ENCODE measurements around the gene CCNDBP1.
A peak's percentile ranks its signal among the peaks of the same experiment; 100 is the strongest.
"Not testable (repeated sequence)": the region's sequence is repeated elsewhere in the genome, so short reads cannot be mapped to it uniquely, and the experiment has no call there.

Gene CCNDBP1

GRCh38 chr15:43218908-43219706 is 33.9 kb downstream of the CCNDBP1 start:
- DNase-seq: peak in 1 of 5 experiments; percentile 41

DNA sequence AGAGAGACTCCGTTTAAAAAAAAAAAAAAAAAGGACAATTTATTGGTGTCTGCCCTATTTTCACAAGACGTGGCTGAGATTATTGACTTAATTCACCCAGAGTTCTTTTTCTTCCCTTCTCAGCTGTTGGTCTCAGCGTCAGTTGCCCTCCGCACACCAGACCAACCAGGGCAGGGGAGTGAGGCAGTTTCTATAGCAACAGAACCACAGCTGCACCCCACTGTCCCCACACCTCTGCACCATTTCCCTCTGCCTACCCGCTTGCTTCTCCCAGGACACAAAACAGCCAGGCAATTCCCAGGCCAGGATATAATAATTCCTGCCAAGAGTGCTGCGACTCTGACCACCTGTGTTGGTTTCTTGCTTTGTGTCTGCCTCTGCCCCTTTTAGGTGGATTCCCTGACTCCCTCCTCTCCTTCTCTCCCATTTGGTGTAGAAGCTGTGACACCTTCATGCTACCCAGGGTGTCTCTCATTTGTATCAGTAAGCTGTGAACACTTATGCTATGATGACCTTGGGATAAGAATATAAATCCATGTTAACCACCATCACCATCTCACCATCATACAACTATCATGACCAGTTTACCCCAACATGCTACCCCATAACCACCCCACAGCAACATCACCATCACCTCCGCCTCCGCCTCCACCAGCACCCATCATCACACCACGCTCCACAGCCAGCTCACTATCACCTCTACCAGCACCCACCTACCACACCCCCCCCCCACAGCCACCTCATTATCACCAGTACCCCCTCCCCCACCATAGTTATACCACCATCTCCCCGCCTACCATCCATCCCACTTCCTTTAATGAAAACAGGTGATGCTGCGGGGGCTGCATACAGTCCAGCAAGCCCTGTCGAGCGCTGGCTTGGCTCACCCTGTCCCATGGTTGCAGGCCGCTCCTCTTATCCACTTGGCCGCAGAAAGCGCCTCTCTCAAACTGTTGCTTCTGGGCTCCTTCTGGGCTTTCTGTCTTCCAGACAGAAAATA is 35.0 kb downstream of the CCNDBP1 start:
- no peak for DNase-seq

DNA sequence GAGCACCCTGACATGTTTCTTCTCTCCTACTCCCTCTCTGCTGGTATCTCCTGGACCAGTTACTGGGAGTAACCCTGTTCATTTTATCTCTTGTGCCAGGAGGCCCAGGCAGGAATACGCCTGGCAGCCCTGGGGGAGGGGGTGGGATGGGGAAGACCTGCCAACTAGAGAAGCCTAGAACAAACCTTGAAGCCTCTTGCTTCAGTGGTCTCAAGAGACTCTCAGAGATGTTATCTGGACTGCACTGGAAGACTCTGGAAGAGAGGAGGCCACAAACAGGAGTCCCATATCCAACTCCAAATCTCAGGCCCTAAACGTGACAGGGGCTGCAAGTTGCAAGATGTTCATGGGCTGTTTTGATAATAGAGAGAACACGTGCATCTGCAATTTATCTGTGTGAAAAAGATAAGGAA is 35.8 kb downstream of the CCNDBP1 start, which contains the start of gene EPB42:
Gene EPB42, minus strand, starts transcription at position 28 of the 413 bp plus-strand sequence. CDS start 193 bp downstream, outside the sequence.
- no peak for DNase-seq

- no peak for DNase-seq
These were observed 36.2 kb downstream of the CCNDBP1 start for GRCh38 chr15:43221422-43221821.

GRCh38 chr15:43225201-43225949 is 40.2 kb downstream of the CCNDBP1 start:
- peak in 2 of 5 experiments; percentile 24 to 68 for DNase-seq

DNA sequence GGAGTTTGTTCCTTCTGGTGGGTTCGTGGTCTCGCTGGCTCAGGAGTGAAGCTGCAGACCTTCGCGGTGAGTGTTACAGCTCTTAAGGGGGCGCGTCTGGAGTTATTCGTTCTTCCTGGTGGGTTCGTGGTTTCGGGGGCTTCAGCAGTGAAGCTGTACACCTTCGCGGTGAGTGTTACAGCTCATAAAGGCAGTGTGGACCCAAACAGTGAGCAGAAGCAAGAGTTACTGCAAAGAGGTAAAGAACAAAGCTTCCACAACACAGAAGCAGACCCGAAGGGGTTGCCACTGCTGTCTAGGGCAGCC is 40.7 kb downstream of the CCNDBP1 start:
- DNase-seq: not testable (repeated sequence)

- DNase-seq: no peak
These were observed 41.5 kb downstream of the CCNDBP1 start for GRCh38 chr15:43226436-43227305.

- no peak for DNase-seq
These were observed 44.8 kb downstream of the CCNDBP1 start for GRCh38 chr15:43229977-43230376.

GRCh38 chr15:43230640-43231115 is 45.5 kb downstream of the CCNDBP1 start:
- DNase-seq: no peak

GRCh38 chr15:43232289-43232874 is 47.2 kb downstream of the CCNDBP1 start:
- DNase-seq: no peak

- no peak for DNase-seq
These were observed 50.3 kb downstream of the CCNDBP1 start for GRCh38 chr15:43235536-43235935.

DNA sequence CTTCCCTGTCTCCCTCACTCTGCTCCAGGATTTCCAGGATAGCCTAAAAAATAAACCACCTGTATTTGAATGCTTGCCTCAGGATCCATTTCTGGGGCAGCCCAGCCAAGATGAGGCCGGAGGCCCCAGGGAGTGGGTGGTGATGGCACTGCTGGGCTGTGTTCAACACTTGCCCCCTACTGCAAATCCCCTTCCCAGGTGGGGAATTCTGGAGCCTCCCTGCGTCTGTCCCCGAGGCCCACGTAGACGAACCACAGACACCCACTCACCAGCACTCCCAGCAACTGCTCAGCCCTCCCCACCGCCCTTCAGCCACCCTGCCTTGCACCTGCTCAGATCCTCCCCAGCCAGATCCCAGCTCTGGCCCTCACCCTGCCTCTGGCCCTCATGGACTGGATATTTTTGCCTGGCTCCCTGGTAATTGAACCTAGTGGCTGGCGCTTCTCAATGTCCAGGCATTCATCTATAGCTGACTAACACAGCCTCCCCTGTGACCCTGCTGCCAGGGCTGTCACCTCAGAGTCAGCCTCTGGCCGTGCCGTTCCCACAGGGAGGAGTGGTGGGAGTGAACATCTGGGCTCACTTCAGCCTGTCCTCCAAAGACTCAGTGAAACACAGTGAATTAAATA is 52.8 kb downstream of the CCNDBP1 start:
- DNase-seq: no peak

DNA sequence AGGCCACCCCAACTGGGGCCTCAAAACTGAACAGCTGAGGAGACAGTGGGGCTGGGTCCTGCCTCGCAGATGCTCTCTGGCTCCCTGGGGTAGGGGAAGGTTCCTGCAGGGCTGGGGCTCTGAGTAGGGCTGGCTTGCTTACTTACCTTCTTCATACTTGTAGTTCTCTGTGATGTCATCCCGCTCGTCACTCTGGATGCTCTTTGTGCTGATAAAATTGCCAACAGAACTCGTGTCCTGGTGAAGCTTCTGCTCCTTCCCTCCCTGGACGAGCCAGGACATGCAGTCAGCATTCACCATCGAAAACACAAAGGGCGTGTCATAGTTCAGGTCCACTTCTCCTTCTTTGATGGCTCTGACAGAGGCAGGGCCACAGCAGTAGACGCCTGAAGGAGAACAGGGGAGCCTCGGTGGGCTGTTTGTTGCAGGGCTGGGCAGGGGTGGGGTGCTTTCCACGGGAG is 53.5 kb downstream of the CCNDBP1 start:
- no peak for DNase-seq

DNA sequence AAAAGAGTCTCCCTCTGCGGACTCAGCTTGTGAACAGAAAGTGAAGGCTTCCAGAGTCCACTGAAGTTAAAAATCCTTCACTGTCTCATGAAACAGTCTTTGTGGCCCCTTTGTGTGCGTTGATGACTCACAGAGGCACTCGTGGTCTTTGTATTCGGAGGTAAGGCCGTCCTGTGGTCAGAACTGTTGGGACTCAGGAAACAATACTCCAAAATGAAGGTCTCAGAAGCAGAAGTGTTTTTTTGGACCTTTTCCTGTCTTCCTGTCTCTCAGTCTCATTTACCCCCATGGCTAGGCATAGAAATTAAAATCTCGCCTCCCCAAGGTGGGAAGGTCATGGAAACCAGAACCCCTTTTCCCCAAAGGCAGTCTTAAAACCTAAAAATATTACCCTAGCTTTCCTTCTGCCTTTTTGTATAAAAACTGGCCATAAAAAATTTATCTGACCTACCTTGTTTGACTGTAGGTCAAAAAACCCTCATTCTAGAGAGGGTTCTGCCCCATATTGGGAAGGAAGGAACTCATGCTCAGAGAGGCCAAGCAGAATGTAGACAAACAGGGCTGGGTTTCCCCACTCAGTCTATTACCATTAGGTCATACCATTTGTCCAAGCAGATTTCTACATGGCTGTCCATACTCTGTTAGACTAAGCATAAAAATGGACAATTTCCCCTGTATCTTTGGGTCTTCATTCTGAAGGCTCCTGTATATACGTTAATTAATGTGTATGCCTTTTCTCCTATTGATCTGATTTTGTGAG is 54.7 kb downstream of the CCNDBP1 start:
- DNase-seq: no peak

DNA sequence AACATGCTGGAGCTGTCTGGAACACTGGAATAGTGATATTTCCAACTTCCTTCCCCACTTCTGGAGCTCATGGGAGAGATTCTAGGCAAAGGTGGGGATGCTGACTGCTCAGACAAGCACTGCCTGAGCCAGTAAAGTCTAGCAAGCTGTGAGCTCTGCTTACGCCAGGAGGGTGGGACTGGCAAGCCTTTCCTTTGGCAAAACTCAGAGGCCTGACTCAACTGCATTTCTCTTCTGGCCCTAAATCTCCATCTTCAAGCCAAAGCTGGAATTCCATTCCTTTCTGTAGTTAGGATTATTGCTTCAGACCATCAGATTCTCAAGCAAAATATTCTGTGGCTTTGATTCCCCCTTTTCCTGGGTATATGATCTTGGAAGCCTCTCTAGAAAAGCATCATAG is 55.9 kb downstream of the CCNDBP1 start:
- no peak for DNase-seq

GRCh38 chr15:43242616-43243015 is 57.4 kb downstream of the CCNDBP1 start:
- no peak for DNase-seq

GRCh38 chr15:43243020-43243645 is 57.9 kb downstream of the CCNDBP1 start:
- DNase-seq: no peak

DNA sequence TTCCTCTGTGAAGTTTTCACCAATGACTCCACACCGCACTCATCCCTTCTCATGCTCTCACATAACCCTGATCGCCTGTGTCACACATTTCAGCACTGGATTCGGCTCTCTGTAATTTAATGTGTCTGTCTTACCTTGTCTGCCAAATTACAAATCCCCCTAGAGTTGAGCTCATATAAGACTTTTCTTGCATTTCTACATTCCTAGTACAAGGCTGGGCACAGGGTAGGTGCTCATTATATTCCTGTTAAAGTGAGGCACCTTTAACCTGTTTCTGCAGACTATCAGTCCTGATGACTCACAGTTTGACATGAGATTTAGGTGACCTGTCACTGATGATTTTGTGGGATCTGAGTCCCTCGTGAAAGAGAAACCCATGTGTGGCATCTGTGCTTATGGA is 58.9 kb downstream of the CCNDBP1 start:
- DNase-seq: no peak

DNA sequence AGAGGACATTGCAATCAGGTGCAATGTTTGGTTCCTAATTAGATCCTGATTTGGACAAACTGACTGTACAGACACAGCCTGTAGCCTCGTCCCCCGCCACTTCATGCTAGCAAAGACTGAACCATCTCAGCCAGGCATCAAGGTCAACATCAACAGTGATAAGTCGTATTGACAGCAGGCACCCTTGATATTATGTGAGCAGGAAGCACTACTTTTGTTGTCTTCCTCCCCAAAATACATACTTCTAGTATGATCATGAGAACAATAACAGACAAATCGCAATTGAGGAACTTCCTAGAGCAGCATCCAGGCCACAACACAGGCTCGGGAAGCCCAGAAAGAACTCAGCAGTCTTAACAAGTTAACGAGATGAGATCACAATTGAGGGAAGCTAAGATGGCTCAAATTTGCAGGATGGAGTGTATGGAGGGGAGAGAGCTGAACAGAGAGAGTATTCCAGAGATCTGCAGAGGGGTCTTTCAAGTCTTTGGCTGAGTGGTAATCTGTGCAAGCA is 61.1 kb downstream of the CCNDBP1 start:
- DNase-seq: no peak
